ENCODE measurements around the gene TUBB6. TPM values are rescaled to one million over a fixed set of nuclear protein-coding genes. Genes with fewer than 3 reads are reported as not detected.

TUBB6 gene
- total RNA-seq, 4 donors from 2014 or later: 61.0 to 164 (median 108) TPM

- no peaks in the 10 kb centered on the region for H3K4me1 ChIP-seq
- intact Hi-C loops (cut with DNase I; ENCODE audit: low total_unique reads): no loop called here
- TF ChIP-seq POLR2A (IDR thresholded peaks at IDR 0.05) (no peak), POLR2AphosphoS5 (IDR thresholded peaks at IDR 0.05) (no peak), EP300 (IDR thresholded peaks at IDR 0.05; ENCODE audit: low read depth) (no peak)
- no peak for DNase-seq
- H3K27me3 ChIP-seq: no peaks in the 10 kb centered on the region
- no peaks in the 10 kb centered on the region for H3K9me3 ChIP-seq
- no peak overlapping the region for H3K27ac ChIP-seq
- H3K4me3 ChIP-seq: no peak overlapping the region
- in situ Hi-C loops (cut with MboI; ENCODE audit: low pct_ligation_motif_present in 1 of 4, low pct_unique_long_range_greater_than_20kb in 1 of 4, low sequenced_read_pairs in 3 of 4): no loop called here
- 40 to 41% methylated on average over 1 to 2 of the region's 2 CpGs for WGBS, 2 donors (ENCODE audit: low coverage in 1 of 2)
- no peaks in the 10 kb centered on the region for H3K36me3 ChIP-seq
These were observed 43.2 kb upstream of the TUBB6 start for GRCh38 chr18:12264864-12265263.

GRCh38 chr18:12271376-12272235, 36.4 kb upstream of the TUBB6 start:
- TF ChIP-seq POLR2A (IDR thresholded peaks at IDR 0.05) (no peak), CTCF (IDR thresholded peaks at IDR 0.05) (peak; percentile 59 to 85 (median 68))
- 21 to 94% methylated on average over 7 to 51 of the region's 51 CpGs for WGBS, 2 donors (ENCODE audit: low coverage in 1 of 2)
- Histone ChIP-seq H3K36me3 (no peaks in the 10 kb centered on the region), H3K4me1 (peaks cover 0 to 6% (median 4%) of the 10 kb centered on the region in 4 donors), H3K9me3 (no peaks in the 10 kb centered on the region), H3K27me3 (no peaks in the 10 kb centered on the region), H3K4me3 (peak overlapping the region; percentile 3 to 58 (median 37)), H3K27ac (peak overlapping the region; percentile 70 to 84 (median 74))
- intact Hi-C loops (cut with DNase I; ENCODE audit: low total_unique reads) (loop anchor here (10.0 kb wide), 1 partner anchor 393 kb away; no protein-coding TSS in a partner anchor), in situ Hi-C loops (cut with MboI; ENCODE audit: low pct_ligation_motif_present in 1 of 4, low pct_unique_long_range_greater_than_20kb in 1 of 4, low sequenced_read_pairs in 3 of 4) (no loop called here)
- peak; percentile 82 for DNase-seq

- Histone ChIP-seq H3K4me1 (peaks cover 4 to 22% (median 11%) of the 10 kb centered on the region in 4 donors), H3K4me3 (no peak overlapping the region), H3K27ac (no peak overlapping the region), H3K36me3 (no peaks in the 10 kb centered on the region), H3K9me3 (no peaks in the 10 kb centered on the region), H3K27me3 (no peaks in the 10 kb centered on the region)
- 97% methylated on average over 4 of the region's 4 CpGs; no CpG with 5 or more reads in 1 of the 2 donors for WGBS, 2 donors (ENCODE audit: low coverage in 1 of 2)
- DNase-seq: no peak
- in situ Hi-C loops (cut with MboI; ENCODE audit: low pct_ligation_motif_present in 1 of 4, low pct_unique_long_range_greater_than_20kb in 1 of 4, low sequenced_read_pairs in 3 of 4) (no loop called here), intact Hi-C loops (cut with DNase I; ENCODE audit: low total_unique reads) (loop anchor here (10.0 kb wide), 1 partner anchor 390 kb away; no protein-coding TSS in a partner anchor)
- no peak for TF ChIP-seq POLR2AphosphoS5 (IDR thresholded peaks at IDR 0.05)
- TF ChIP-seq EP300 (IDR thresholded peaks at IDR 0.05; ENCODE audit: low read depth): no peak
- TF ChIP-seq POLR2A (IDR thresholded peaks at IDR 0.05): no peak
- no peak for TF ChIP-seq CTCF (IDR thresholded peaks at IDR 0.05)
These were observed 33.2 kb upstream of the TUBB6 start for GRCh38 chr18:12274793-12275192.

- H3K36me3 ChIP-seq: no peaks in the 10 kb centered on the region
- no peaks in the 10 kb centered on the region for H3K9me3 ChIP-seq
- peaks cover 4 to 27% (median 6%) of the 10 kb centered on the region in 4 donors for H3K4me1 ChIP-seq
- 70 to 80% methylated on average over 2 to 26 of the region's 26 CpGs for WGBS, 2 donors (ENCODE audit: low coverage in 1 of 2)
- no peak overlapping the region for H3K4me3 ChIP-seq
- TF ChIP-seq POLR2A (IDR thresholded peaks at IDR 0.05) (no peak), POLR2AphosphoS5 (IDR thresholded peaks at IDR 0.05) (no peak), CTCF (IDR thresholded peaks at IDR 0.05) (no peak), EP300 (IDR thresholded peaks at IDR 0.05; ENCODE audit: low read depth) (no peak)
- peak overlapping the region; percentile 90 to 97 (median 94) for H3K27ac ChIP-seq
- in situ Hi-C loops (cut with MboI; ENCODE audit: low pct_ligation_motif_present in 1 of 4, low pct_unique_long_range_greater_than_20kb in 1 of 4, low sequenced_read_pairs in 3 of 4) (no loop called here), intact Hi-C loops (cut with DNase I; ENCODE audit: low total_unique reads) (loop anchor here (10.0 kb wide), 1 partner anchor 388 kb away; no protein-coding TSS in a partner anchor)
- H3K27me3 ChIP-seq: no peaks in the 10 kb centered on the region
- DNase-seq: no peak
These were observed 31.1 kb upstream of the TUBB6 start for GRCh38 chr18:12276736-12277554.

Measured in transverse colon (tissue), 4 donors.